Measurements from ENCODE around the gene CLCF1. TPM values are rescaled to one million over a fixed set of nuclear protein-coding genes. Genes with fewer than 3 reads are reported as not detected.

The CLCF1 gene
- total RNA-seq, 2 experiments from 2014 or later: 0.09 to 0.27 TPM

- H3K4me3 Mint-ChIP-seq: peak overlapping the region; percentile 71
- intact Hi-C loops (cut with DNase I, micrococcal nuclease): no loop called here
- H3K27ac Mint-ChIP-seq: no peak overlapping the region
- ATAC-seq: no peak
- H3K27me3 Mint-ChIP-seq: peaks cover 30% of the 10 kb centered on the region
- peaks cover 27% of the 10 kb centered on the region for H3K4me1 Mint-ChIP-seq
- no peaks in the 10 kb centered on the region for H3K36me3 Mint-ChIP-seq (ENCODE audit: low read depth)
- ChIA-PET CTCF (interaction anchor here (0.7 to 20.0 kb wide), 8 partner anchors 8 to 113 kb away, joined by 3 to 445 read pairs (median 3); partner anchors contain the start of gene POLD4), POLR2A (no interaction called here)
- H3K9me3 Mint-ChIP-seq (ENCODE audit: low read depth): no peaks in the 10 kb centered on the region
- no peak for DNase-seq
Measured at GRCh38 chr11:67374571-67375281, 1.3 kb upstream of the CLCF1 start.

- Mint-ChIP-seq H3K36me3 (ENCODE audit: low read depth) (no peaks in the 10 kb centered on the region), H3K4me1 (peaks cover 32% of the 10 kb centered on the region), H3K9me3 (ENCODE audit: low read depth) (no peaks in the 10 kb centered on the region), H3K27me3 (peaks cover 32% of the 10 kb centered on the region), H3K4me3 (peak overlapping the region; percentile 73), H3K27ac (peak overlapping the region; percentile 75)
- ChIA-PET CTCF (interaction anchor here (0.7 to 20.0 kb wide), 9 partner anchors 9 to 199 kb away, joined by 3 to 445 read pairs (median 3); partner anchors contain the start of gene POLD4), POLR2A (no interaction called here)
- DNase-seq: peak; percentile 71
- peak; percentile 51 for ATAC-seq
- intact Hi-C loops (cut with DNase I, micrococcal nuclease): no loop called here
Measured at GRCh38 chr11:67373648-67374570, 511 bp upstream of the CLCF1 start.

GRCh38 chr11:67372321-67372992 is 941 bp downstream of the CLCF1 start:
- DNase-seq (no peak), ATAC-seq (no peak)
- ChIA-PET CTCF (interaction anchor here (0.6 to 20.0 kb wide), 8 partner anchors 9 to 41 kb away, joined by 3 to 445 read pairs (median 10); partner anchors contain the start of genes POLD4 and PPP1CA), POLR2A (no interaction called here)
- Mint-ChIP-seq H3K9me3 (ENCODE audit: low read depth) (no peaks in the 10 kb centered on the region), H3K4me1 (peaks cover 42% of the 10 kb centered on the region), H3K4me3 (no peak overlapping the region), H3K36me3 (ENCODE audit: low read depth) (no peaks in the 10 kb centered on the region), H3K27ac (no peak overlapping the region), H3K27me3 (peaks cover 34% of the 10 kb centered on the region)
- intact Hi-C loops (cut with DNase I, micrococcal nuclease): no loop called here

GRCh38 chr11:67371911-67372320 is 1.5 kb downstream of the CLCF1 start:
- POLR2A ChIA-PET: no interaction called here
- Mint-ChIP-seq H3K4me3 (peak overlapping the region; percentile 58), H3K27ac (no peak overlapping the region), H3K9me3 (ENCODE audit: low read depth) (no peaks in the 10 kb centered on the region), H3K36me3 (ENCODE audit: low read depth) (no peaks in the 10 kb centered on the region), H3K4me1 (peaks cover 42% of the 10 kb centered on the region), H3K27me3 (peaks cover 32% of the 10 kb centered on the region)
- intact Hi-C loops (cut with DNase I, micrococcal nuclease): no loop called here
- CTCF ChIA-PET: interaction anchor here (0.6 to 4.1 kb wide), 7 partner anchors 9 to 194 kb away, joined by 3 to 44 read pairs (median 6); partner anchors contain the start of gene PPP1CA
- DNase-seq: no peak
- no peak for ATAC-seq

- Mint-ChIP-seq H3K27ac (no peak overlapping the region), H3K9me3 (ENCODE audit: low read depth) (no peaks in the 10 kb centered on the region), H3K4me3 (peak overlapping the region; percentile 58), H3K27me3 (peaks cover 32% of the 10 kb centered on the region), H3K36me3 (ENCODE audit: low read depth) (no peaks in the 10 kb centered on the region), H3K4me1 (peaks cover 42% of the 10 kb centered on the region)
- ATAC-seq (peak; percentile 28), DNase-seq (peak; percentile 40)
- CTCF ChIA-PET: interaction anchor here (0.6 to 4.1 kb wide), 13 partner anchors 10 to 259 kb away, joined by 3 to 44 read pairs (median 6); partner anchors contain the start of gene NUDT8
- intact Hi-C loops (cut with DNase I, micrococcal nuclease): no loop called here
- POLR2A ChIA-PET: no interaction called here
Measured at GRCh38 chr11:67371189-67371910, 2.0 kb downstream of the CLCF1 start.

DNA sequence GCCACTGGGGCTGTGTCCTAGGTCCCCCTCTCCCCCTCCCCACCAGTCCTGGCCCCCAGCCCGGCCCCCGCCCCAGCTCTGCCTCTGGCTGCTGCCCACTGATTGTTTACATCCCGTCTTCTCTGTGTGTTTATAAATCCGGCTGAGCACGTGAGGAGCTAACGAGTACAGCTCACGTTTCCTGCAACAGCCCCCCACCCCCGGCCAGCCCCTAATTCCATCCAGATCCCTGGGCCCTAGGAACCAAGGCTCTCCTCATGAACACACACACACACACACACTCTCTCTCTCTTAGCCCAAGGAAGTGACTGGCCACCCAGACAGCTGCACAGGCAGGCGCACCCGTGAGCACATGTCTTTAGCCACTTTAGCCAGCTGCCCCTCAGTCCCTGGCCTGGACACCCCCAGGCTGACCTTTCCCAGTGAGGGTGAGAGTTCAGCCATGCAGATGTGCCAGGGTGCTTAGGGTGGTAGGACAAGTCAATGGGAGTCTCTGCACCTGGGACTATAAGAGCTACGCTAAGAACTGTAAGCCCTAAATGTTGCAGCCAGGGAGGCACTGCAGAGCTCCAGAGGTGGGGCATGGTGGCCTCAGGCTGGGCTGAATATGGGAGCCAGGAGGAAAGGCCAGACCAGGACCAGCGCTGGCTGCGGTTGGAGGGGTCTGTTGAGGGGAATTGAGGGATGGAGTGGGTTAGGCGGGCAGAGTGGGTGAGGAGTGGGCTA is 2.9 kb downstream of the CLCF1 start:
- intact Hi-C loops (cut with DNase I, micrococcal nuclease): no loop called here
- H3K4me3 Mint-ChIP-seq: peak overlapping the region; percentile 10
- DNase-seq (no peak), ATAC-seq (no peak)
- H3K27me3 Mint-ChIP-seq: peaks cover 32% of the 10 kb centered on the region
- peaks cover 46% of the 10 kb centered on the region for H3K4me1 Mint-ChIP-seq
- POLR2A ChIA-PET: interaction anchor here (0.6 kb wide), 1 partner anchor 118 kb away, joined by 4 read pairs; no protein-coding TSS in a partner anchor
- no peaks in the 10 kb centered on the region for H3K36me3 Mint-ChIP-seq (ENCODE audit: low read depth)
- CTCF ChIA-PET: interaction anchor here (0.6 to 4.1 kb wide), 13 partner anchors 9 to 260 kb away, joined by 3 to 44 read pairs (median 4); partner anchors contain the start of genes NUDT8 and PPP1CA
- H3K27ac Mint-ChIP-seq: peak overlapping the region; percentile 12
- H3K9me3 Mint-ChIP-seq (ENCODE audit: low read depth): no peaks in the 10 kb centered on the region

- ATAC-seq: no peak
- no peaks in the 10 kb centered on the region for H3K36me3 Mint-ChIP-seq (ENCODE audit: low read depth)
- ChIA-PET POLR2A (no interaction called here), CTCF (interaction anchor here (0.6 to 4.1 kb wide), 12 partner anchors 8 to 260 kb away, joined by 3 to 44 read pairs (median 6); partner anchors contain the start of genes NUDT8 and PPP1CA)
- intact Hi-C loops (cut with DNase I, micrococcal nuclease): no loop called here
- DNase-seq: no peak
- H3K9me3 Mint-ChIP-seq (ENCODE audit: low read depth): no peaks in the 10 kb centered on the region
- no peak overlapping the region for H3K27ac Mint-ChIP-seq
- no peak overlapping the region for H3K4me3 Mint-ChIP-seq
- peaks cover 32% of the 10 kb centered on the region for H3K27me3 Mint-ChIP-seq
- H3K4me1 Mint-ChIP-seq: peaks cover 47% of the 10 kb centered on the region
Measured at GRCh38 chr11:67369801-67370284, 3.6 kb downstream of the CLCF1 start.

GRCh38 chr11:67369275-67369674 is 4.1 kb downstream of the CLCF1 start:
- Mint-ChIP-seq H3K9me3 (ENCODE audit: low read depth) (no peaks in the 10 kb centered on the region), H3K4me3 (no peak overlapping the region), H3K27ac (no peak overlapping the region), H3K27me3 (peaks cover 26% of the 10 kb centered on the region), H3K36me3 (ENCODE audit: low read depth) (no peaks in the 10 kb centered on the region), H3K4me1 (peaks cover 47% of the 10 kb centered on the region)
- POLR2A ChIA-PET: no interaction called here
- ATAC-seq (no peak), DNase-seq (no peak)
- CTCF ChIA-PET: interaction anchor here (1.2 to 4.1 kb wide), 7 partner anchors 12 to 32 kb away, joined by 4 to 44 read pairs (median 17); partner anchors contain the start of gene PPP1CA
- intact Hi-C loops (cut with DNase I, micrococcal nuclease): no loop called here

- H3K27me3 Mint-ChIP-seq: peaks cover 22% of the 10 kb centered on the region
- no peaks in the 10 kb centered on the region for H3K36me3 Mint-ChIP-seq (ENCODE audit: low read depth)
- no peak overlapping the region for H3K27ac Mint-ChIP-seq
- no peak overlapping the region for H3K4me3 Mint-ChIP-seq
- H3K9me3 Mint-ChIP-seq (ENCODE audit: low read depth): no peaks in the 10 kb centered on the region
- peaks cover 48% of the 10 kb centered on the region for H3K4me1 Mint-ChIP-seq
- peak; percentile 51 for ATAC-seq
- POLR2A ChIA-PET: no interaction called here
- CTCF ChIA-PET: interaction anchor here (1.2 to 3.8 kb wide), 4 partner anchors 13 to 23 kb away, joined by 3 to 18 read pairs (median 12); no protein-coding TSS in a partner anchor
- DNase-seq: peak; percentile 52
- intact Hi-C loops (cut with DNase I, micrococcal nuclease): no loop called here
Measured at GRCh38 chr11:67368621-67369020, 4.8 kb downstream of the CLCF1 start.

- peaks cover 47% of the 10 kb centered on the region for H3K4me1 Mint-ChIP-seq
- no peaks in the 10 kb centered on the region for H3K36me3 Mint-ChIP-seq (ENCODE audit: low read depth)
- ChIA-PET POLR2A (interaction anchor here (0.6 kb wide), 1 partner anchor 38 kb away, joined by 5 read pairs; no protein-coding TSS in a partner anchor), CTCF (interaction anchor here (1.4 to 7.9 kb wide), 4 partner anchors 14 to 22 kb away, joined by 3 to 59 read pairs (median 12); partner anchors contain the start of gene POLD4)
- no peaks in the 10 kb centered on the region for H3K9me3 Mint-ChIP-seq (ENCODE audit: low read depth)
- no peak overlapping the region for H3K27ac Mint-ChIP-seq
- ATAC-seq (no peak), DNase-seq (no peak)
- H3K4me3 Mint-ChIP-seq: no peak overlapping the region
- intact Hi-C loops (cut with DNase I, micrococcal nuclease): no loop called here
- H3K27me3 Mint-ChIP-seq: peaks cover 20% of the 10 kb centered on the region
Measured at GRCh38 chr11:67367761-67368227, 5.6 kb downstream of the CLCF1 start.

Measured in activated CD4-positive, alpha-beta T cell treated with anti-CD3 and anti-CD28 coated beads for 36 hours (primary cell).